NCI-H524 treated with DMSO at 0.1 percent for 48 hours (cell line): Measurements from ENCODE around the gene SPHK2.
A peak's percentile ranks its signal among the peaks of the same experiment; 100 is the strongest.
"Not testable (repeated sequence)": the region's sequence is repeated elsewhere in the genome, so short reads cannot be mapped to it uniquely, and the experiment has no call there.

Experiments
- DNase-seq: peaks from one replicate; lab custom pipeline; 2025; lab: John Stamatoyannopoulos, UW

SPHK2 gene

GRCh38 chr19:48618916-48619691 is at the start of gene SPHK2, which contains the start of gene RPL18:
Gene SPHK2, plus strand, starts transcription at chr19:48619506. Its CDS starts 1,009 bp downstream, at chr19:48620515.
Gene RPL18, minus strand, starts transcription at chr19:48619178. Its CDS starts 35 bp downstream, at chr19:48619143.
- DNase-seq: peak; percentile 96

GRCh38 chr19:48569814-48570213 is 49.5 kb upstream of the SPHK2 start:
- peak; percentile 82 for DNase-seq

GRCh38 chr19:48571378-48572162 is 47.7 kb upstream of the SPHK2 start:
- DNase-seq: no peak

DNA sequence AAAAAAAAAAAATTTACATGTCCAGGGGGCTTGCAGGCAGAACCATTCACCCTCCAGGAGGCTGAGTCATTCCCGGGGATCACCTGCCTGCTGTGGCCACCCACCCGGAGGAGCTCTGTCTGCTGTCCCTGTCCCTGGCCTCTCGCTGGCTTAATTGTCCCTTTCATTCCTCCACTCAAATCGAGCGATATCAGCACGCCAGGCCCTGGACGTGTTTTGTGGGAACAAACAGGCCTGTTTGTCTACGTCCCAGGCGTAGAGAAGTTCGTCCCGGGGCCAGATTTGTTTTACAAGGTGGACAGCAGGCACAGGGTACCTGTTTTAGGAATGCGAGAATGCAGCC is 46.2 kb upstream of the SPHK2 start:
- DNase-seq: no peak

GRCh38 chr19:48575931-48576622 is 43.2 kb upstream of the SPHK2 start:
- no peak for DNase-seq

GRCh38 chr19:48577908-48578307 is 41.4 kb upstream of the SPHK2 start:
- DNase-seq: not testable (repeated sequence)

- DNase-seq: no peak
Observed at GRCh38 chr19:48578891-48579290, 40.4 kb upstream of the SPHK2 start.

GRCh38 chr19:48582168-48582567 is 37.1 kb upstream of the SPHK2 start:
- no peak for DNase-seq

DNA sequence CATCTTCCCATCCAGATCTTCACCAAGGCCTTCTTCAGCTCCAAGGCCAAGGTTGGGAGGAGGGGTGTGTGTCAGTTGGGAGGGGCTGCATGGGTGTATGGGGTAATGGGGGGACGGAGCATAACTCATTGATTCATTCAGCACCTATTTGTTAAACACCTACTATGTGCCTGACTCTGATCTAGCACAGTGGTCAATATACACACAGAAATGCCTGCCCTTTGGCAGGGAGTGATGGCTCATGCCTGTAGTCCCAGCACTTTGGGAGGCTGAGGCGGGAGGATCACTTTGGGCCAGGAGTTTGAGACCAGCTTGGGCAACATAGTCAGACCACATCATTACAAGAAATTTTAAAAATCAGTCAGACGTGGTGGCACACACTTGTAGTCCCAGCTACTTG is 31.9 kb upstream of the SPHK2 start:
- DNase-seq: no peak

DNA sequence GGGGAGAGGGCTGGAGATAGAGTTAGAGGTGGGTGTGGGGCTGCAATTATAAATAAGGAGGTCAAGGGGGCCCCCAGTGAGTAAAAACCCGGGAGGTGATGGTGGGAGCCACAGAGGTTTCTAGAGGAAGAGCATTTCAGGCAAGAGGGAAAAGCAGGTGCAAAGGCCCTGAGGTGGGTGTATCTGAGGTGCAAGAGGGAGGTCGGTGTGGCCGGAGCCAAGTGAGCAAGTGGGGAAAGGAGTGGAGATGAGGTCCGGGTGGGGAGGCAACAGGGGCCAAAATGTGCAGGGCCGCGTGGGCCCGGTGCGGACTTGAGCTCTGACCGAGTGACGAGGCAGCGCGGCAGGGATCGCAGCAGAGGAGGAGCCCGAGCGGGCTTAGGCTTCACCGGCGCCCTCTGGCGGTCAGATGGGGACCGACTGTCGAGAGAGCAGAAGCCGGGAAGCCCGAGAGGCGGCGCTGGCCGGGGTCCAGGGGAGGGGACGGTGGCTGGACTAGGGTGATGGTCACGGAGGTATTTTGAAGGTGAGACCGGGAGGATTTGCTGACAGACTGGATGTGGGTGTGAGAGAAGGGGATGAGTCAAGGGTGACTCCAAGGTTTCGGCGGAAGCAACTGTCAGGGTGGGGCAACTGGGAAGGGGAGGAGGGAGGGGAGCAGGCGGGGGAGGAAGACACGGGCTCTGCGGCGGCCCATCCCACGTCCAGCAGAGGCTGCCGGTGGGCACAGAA is 30.5 kb upstream of the SPHK2 start:
- no peak for DNase-seq

GRCh38 chr19:48591021-48591420 is 28.3 kb upstream of the SPHK2 start:
- no peak for DNase-seq

DNA sequence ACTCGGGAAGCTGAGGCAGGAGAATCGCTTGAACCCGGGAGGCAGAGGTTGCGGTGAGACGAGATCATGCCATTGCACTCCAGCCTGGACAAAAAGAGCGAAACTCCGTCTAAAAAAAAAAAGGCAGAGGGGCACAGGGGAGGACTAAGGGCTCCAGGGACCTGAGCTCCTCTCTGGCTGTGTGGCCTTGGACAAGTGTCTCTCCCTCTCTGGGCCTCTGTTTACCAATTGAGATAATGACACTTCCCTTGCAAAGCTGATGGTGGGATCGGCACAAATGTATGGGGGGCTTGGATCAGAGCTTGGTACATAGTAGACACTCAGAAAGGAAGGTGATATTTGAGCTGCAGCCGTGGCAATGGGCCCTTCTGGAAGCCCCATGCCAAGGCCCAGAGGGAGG is 24.1 kb upstream of the SPHK2 start:
- no peak for DNase-seq

- DNase-seq: no peak
Observed at GRCh38 chr19:48595833-48596232, 23.5 kb upstream of the SPHK2 start.

DNA sequence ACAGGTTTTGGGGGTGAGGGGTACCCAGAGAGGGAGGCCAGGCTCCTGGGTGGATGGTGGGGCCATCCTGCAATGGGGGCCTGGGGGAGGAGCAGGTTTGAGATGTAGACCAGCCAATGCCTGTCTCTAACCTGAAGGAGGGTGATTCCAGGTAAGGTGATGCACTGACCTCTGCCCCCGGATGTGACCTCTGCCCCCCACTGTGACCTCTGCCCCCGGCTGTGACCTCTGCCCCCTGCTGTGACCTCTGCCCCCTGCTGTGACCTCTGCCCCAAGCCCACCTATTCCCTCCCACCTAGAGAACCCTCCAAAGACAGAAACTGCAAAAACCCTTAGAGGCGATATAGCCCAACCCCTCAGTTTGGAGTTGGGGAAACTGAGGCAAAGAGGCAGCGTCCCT is 23.1 kb upstream of the SPHK2 start:
- no peak for DNase-seq

DNA sequence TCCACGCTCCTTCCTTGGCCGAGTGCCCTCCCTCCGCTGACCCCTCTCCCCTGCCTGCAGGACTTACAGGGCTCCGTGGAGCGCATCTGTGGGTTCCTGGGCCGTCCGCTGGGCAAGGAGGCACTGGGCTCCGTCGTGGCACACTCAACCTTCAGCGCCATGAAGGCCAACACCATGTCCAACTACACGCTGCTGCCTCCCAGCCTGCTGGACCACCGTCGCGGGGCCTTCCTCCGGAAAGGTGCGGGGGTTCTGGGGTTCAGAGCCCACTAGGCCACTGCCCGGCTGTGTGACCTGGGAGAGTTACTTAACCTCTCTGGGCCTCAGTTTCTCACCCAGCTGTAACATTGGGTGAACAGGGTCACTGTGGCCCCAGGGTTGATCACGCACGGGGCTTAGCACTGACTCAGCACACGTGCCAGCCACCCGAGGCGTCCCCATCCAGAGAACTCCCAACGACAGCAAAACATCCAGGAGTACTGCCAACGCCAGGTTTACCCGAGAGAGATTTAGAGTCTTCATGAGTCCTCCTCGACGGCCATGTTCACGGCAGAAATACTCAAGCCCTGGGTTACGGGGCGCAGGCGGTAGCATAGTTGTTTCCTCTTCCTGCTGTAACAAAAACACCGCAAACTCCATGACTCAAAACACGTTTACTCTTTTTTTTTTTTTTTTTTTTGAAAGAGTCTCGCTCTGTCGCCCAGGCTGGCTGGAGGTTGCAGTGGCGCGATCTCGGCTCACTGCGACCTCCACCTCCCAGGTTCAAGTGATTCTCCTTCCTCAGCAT is 22.4 kb upstream of the SPHK2 start:
- DNase-seq: no peak

- no peak for DNase-seq
Observed at GRCh38 chr19:48598996-48599700, 20.2 kb upstream of the SPHK2 start.

DNA sequence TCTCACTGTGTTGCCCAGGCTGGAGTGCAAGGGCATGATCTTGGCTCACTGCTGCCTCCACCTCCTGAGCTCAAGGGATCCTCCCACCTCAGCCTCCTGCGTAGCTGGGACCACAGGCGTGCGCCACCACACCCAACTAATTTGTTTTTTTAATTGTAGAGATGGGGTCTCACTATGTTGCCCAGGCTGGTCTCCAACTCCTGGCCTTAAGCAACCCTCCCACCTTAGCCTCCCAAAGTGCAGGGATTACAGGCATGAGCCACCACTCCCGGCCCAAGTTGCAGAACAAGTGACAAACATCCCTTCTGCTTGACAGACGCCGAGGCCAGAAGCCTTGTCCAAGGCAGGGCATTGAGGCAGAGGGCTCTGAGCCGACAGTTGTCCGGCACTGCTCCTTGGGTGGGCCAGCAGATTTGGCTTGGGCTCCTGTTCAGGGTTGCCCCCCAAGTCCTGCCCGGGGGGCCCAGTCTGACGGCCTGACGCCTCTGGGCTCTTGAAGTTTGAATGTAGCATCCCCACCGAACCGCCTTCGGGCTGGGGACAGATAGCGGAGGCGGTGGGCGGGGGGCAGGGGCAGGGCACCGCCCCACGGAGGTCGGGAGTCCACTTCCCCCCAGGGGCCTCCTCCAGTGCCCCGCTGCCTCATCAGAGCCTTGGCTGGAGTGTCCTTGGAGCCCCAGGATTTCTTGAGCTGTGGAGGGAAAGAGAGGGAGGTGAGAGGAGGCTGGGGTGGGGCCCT is 18.5 kb upstream of the SPHK2 start:
- no peak for DNase-seq

- no peak for DNase-seq
Observed at GRCh38 chr19:48603001-48603400, 16.3 kb upstream of the SPHK2 start.

- no peak for DNase-seq
Observed at GRCh38 chr19:48603449-48603848, 15.9 kb upstream of the SPHK2 start.

DNA sequence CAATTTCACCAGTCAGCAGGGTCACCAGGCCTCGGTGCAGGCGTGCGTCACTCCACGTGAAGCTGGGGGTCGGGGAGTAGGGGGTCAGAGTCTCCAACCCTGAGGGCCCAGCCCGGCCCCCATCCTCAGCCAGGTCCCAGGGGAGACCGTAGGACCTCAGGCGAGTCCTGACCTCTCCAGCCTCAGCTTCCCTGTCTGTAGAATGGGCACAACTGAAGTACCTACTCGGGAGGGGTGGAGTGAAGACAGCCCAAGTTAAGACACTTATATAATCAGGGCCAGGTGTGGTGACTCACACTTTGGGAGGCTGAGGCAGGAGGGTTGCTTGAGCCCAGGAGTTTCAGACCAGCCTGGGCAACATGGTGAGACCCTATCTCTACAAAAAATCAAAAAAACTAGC is 15.5 kb upstream of the SPHK2 start:
- DNase-seq: no peak
